OCI-LY3 (cell line): Measurements from ENCODE around the gene NTRK2.

Experiments used
- EZH2phosphoT487 ChIP-seq: fragments of 200-600 bp; shearing (Covaris generic); IDR thresholded peaks from 2 replicates; pipeline ENCODE4 v1.6.1; 2018; ENCODE audit warnings: antibody characterized with exemption, mixed run types, low read depth
- TF ChIP-seq, protein P1 (sequence below): fragments of 200-600, 300-600 bp; sonication (generic); IDR thresholded peaks from 2 replicates; pipeline ENCODE4 v1.5.1; 2014; ENCODE audit warnings: antibody characterized with exemption, low read length, low read depth

- TF ChIP-seq, protein P1, sequence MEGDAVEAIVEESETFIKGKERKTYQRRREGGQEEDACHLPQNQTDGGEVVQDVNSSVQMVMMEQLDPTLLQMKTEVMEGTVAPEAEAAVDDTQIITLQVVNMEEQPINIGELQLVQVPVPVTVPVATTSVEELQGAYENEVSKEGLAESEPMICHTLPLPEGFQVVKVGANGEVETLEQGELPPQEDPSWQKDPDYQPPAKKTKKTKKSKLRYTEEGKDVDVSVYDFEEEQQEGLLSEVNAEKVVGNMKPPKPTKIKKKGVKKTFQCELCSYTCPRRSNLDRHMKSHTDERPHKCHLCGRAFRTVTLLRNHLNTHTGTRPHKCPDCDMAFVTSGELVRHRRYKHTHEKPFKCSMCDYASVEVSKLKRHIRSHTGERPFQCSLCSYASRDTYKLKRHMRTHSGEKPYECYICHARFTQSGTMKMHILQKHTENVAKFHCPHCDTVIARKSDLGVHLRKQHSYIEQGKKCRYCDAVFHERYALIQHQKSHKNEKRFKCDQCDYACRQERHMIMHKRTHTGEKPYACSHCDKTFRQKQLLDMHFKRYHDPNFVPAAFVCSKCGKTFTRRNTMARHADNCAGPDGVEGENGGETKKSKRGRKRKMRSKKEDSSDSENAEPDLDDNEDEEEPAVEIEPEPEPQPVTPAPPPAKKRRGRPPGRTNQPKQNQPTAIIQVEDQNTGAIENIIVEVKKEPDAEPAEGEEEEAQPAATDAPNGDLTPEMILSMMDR = no peak
- TF ChIP-seq EZH2phosphoT487 = no peak
Measured at GRCh38 chr9:84716217-84716616, 46.7 kb downstream of the NTRK2 start.
